Adrenal gland (tissue), 5 donors: ENCODE data around the gene RNF167.

Source experiments
- CTCF ChIP-seq, 6 experiments: fragments of 450-650 bp in 4 of 6; fragments of 200-600 bp in 2 of 6; sonication (generic) in 1 of 6; IDR thresholded peaks; 1 replicate in 5 of 6; 2 replicates in 1 of 6; pipeline versions ENCODE4 v1.5.1 to v1.8.0; 2016 to 2021; ENCODE audit warnings: antibody characterized with exemption in 6 of 6, mild to moderate bottlenecking in 2 of 6, moderate library complexity in 1 of 6
- POLR2A ChIP-seq, 2 donors: fragments of 450-650 bp; IDR thresholded peaks; one replicate each; pipeline ENCODE4 v1.6.1; 2017; ENCODE audit warnings: antibody characterized with exemption in 2 of 2, mild to moderate bottlenecking in 2 of 2, moderate library complexity in 1 of 2
- donor health status: DM: no; HTN: no; CAD: no.

DNA sequence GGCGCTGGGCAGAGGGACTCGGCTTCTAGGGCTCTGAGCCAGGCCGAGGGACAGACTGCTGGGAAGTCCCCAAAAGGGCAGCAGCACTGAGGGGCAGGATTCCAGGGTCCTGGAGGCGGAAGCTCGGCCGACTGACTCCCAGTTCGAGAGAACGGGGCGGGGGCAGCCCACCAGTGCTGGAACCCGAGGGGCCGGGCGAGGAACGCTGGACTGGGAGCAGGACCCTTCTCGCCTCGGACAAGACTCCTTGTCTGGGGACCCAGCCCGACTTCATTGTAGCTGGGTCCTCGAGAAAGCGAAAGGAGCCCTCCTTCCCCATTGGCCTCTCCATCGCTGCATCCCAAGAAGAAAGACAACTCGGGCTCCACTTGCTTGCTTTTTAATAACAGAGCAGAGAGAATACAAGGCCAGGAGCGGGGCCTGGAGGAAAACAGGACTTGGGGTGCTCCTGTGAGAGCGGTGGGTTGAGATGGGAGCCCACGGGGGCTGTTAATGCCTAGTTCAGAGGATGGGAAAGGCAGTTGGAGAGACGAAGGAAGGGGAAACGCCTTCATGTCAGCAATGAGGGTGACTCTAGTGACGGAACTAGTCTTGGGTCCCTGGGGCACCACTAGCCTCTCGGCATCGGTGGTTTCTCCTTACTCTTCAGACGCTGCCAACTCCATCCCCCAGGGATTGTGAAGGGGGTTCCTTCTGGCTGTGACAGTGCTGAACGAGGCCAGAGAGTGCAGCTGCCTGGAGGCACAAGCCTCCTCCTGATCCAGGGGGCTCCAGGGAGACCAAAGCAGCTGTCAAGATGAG is 47.9 kb downstream of the RNF167 start:
- TF ChIP-seq CTCF (IDR thresholded peaks at IDR 0.05), result no peak
- peak in 1 of 2 donors; percentile 3 for TF ChIP-seq POLR2A (IDR thresholded peaks at IDR 0.05)
